Measurements from ENCODE around the gene PARP16. TPM values are rescaled to one million over a fixed set of nuclear protein-coding genes. Genes with fewer than 3 reads are reported as not detected.

PARP16 gene
- total and polyA plus RNA-seq, 9 of the 15 experiments (the other 6 are each of a cell fraction or from before 2014, with no cell fraction given), result 3.0 to 9.9 (median 5.8) TPM

GRCh38 chr15:65304381-65305149 is 17.9 kb upstream of the PARP16 start, which contains the start of gene RNU5B-1 (continued):
- TF ChIP-seq, protein P1, sequence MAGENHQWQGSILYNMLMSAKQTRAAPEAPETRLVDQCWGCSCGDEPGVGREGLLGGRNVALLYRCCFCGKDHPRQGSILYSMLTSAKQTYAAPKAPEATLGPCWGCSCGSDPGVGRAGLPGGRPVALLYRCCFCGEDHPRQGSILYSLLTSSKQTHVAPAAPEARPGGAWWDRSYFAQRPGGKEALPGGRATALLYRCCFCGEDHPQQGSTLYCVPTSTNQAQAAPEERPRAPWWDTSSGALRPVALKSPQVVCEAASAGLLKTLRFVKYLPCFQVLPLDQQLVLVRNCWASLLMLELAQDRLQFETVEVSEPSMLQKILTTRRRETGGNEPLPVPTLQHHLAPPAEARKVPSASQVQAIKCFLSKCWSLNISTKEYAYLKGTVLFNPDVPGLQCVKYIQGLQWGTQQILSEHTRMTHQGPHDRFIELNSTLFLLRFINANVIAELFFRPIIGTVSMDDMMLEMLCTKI (IDR thresholded peaks at IDR 0.05; ENCODE audit: partially characterized antibody), result no peak
- TF ChIP-seq GTF3C2 (IDR thresholded peaks at IDR 0.05; ENCODE audit: borderline replicate concordance, extremely low read depth, insufficient read length), result peak; percentile 89
- no peak for TF ChIP-seq SMARCA5 (IDR thresholded peaks at IDR 0.05)
- TF ChIP-seq BMI1 (IDR thresholded peaks at IDR 0.05; ENCODE audit: low read length), result no peak
- TF ChIP-seq SOX6 (IDR thresholded peaks at IDR 0.05), result peak; percentile 85
- peak; percentile 97; the same call in 1 of the 2 replicates for TF ChIP-seq STAT6 (CRISPR knock-in tag; IDR thresholded peaks at IDR 0.05)
- peak; percentile 83 to 92; a peak in 3 of 4 replicates for TF ChIP-seq ARNT (IDR thresholded peaks at IDR 0.05)
- peak; percentile 100 for TF ChIP-seq PML (IDR thresholded peaks at IDR 0.05; ENCODE audit: low read length)
- TF ChIP-seq GTF2E2 (tag; IDR thresholded peaks at IDR 0.05), result peak; percentile 100
- TF ChIP-seq THAP7 (CRISPR knock-in tag; IDR thresholded peaks at IDR 0.05), result peak; percentile 96
- peak; percentile 8 to 88; a peak in 2 of 4 replicates for TF ChIP-seq RCOR1 (IDR thresholded peaks at IDR 0.05; ENCODE audit: borderline replicate concordance in 1 of 2, low read depth in 2 of 2, low read length in 2 of 2)
- TF ChIP-seq KAT7 (CRISPR knock-in tag; IDR thresholded peaks at IDR 0.05; ENCODE audit: borderline replicate concordance), result peak; percentile 96; the same call in 1 of the 2 replicates
- TF ChIP-seq, protein P2, sequence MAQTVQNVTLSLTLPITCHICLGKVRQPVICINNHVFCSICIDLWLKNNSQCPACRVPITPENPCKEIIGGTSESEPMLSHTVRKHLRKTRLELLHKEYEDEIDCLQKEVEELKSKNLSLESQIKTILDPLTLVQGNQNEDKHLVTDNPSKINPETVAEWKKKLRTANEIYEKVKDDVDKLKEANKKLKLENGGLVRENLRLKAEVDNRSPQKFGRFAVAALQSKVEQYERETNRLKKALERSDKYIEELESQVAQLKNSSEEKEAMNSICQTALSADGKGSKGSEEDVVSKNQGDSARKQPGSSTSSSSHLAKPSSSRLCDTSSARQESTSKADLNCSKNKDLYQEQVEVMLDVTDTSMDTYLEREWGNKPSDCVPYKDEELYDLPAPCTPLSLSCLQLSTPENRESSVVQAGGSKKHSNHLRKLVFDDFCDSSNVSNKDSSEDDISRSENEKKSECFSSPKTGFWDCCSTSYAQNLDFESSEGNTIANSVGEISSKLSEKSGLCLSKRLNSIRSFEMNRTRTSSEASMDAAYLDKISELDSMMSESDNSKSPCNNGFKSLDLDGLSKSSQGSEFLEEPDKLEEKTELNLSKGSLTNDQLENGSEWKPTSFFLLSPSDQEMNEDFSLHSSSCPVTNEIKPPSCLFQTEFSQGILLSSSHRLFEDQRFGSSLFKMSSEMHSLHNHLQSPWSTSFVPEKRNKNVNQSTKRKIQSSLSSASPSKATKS (CRISPR knock-in tag; IDR thresholded peaks at IDR 0.05), result peak; percentile 95
- TF ChIP-seq NFIC (IDR thresholded peaks at IDR 0.05), result peak; percentile 85
- peak; percentile 80; the same call in 1 of the 2 replicates for TF ChIP-seq HMG20A (CRISPR knock-in tag; conservative IDR thresholded peaks at IDR 0.05)
- TF ChIP-seq NFRKB (IDR thresholded peaks at IDR 0.05; ENCODE audit: low read depth), result no peak

Data from K562 (cell line).